OCI-LY3 (cell line): ENCODE results near the gene PLBD1.

ENCODE experiments used
- CTCF ChIP-seq: fragments of 200-600, 300-600 bp; sonication (generic); IDR thresholded peaks from 2 replicates; pipeline ENCODE4 v1.5.1; 2014; ENCODE audit warnings: antibody characterized with exemption, low read length, low read depth
- EZH2phosphoT487 ChIP-seq: fragments of 200-600 bp; shearing (Covaris generic); IDR thresholded peaks from 2 replicates; pipeline ENCODE4 v1.6.1; 2018; ENCODE audit warnings: antibody characterized with exemption, mixed run types, low read depth

GRCh38 chr12:14575585-14575984 is 7.9 kb upstream of the PLBD1 start:
- TF ChIP-seq CTCF (no peak), EZH2phosphoT487 (no peak)
